GM12878 (cell line): ENCODE measurements around the gene CCDC91. TPM values are rescaled to one million over a fixed set of nuclear protein-coding genes. Genes with fewer than 3 reads are reported as not detected.

Experiments used
- ATAC-seq: fragments of 200-7000 bp; cut with Tn5 transposase; 3 replicates; pipeline ENCODE4 v1.9.1; 2020; ENCODE audit warnings: mild to moderate bottlenecking, moderate library complexity
- BruUV-seq: library from RNA; stranded (reverse); fragments of 400-500 nt; replicated peaks from 2 replicates; lab custom pipeline; 2021; lab: Mats Ljungman, UMichigan
- CTCF ChIA-PET: fragments of 300-600 bp; sonication (Branson Sonifier 250); formaldehyde crosslinking; extraction: SDS; loops from one replicate; lab custom pipeline; 2021; ENCODE audit warnings: inconsistent platforms; lab: Yijun Ruan, JAX
- POLR2A ChIA-PET: fragments of 350-600 bp; formaldehyde crosslinking; extraction: SDS; loops from one replicate; lab custom pipeline; 2021; ENCODE audit warnings: inconsistent platforms; lab: Charles Lee
- RAD21 ChIA-PET: fragments of 300-600 bp; sonication (Branson Sonifier 250); formaldehyde crosslinking; loops from one replicate; lab custom pipeline; 2023; ENCODE audit warnings: antibody characterized with exemption; ENCODE audit not compliant: unreplicated experiment; lab: Charles Lee
- SMC1A ChIA-PET: fragments of 300-600 bp; sonication (Branson Sonifier 250); formaldehyde crosslinking; loops from one replicate; lab custom pipeline; 2023; ENCODE audit not compliant: unreplicated experiment, uncharacterized antibody; lab: Charles Lee
- DNase-seq: peaks from one replicate; pipeline ENCODE4 v3.0.0-alpha.2; 2011; ENCODE audit warnings: low read depth, low spot score
- FAIRE-seq: peaks from 3 replicates; lab custom pipeline; 2011; peaks lifted over from hg19 to GRCh38; lab: Jason Lieb, UNC
- H2AFZ ChIP-seq: 2 replicates; pipeline ENCODE4 v1.6.0; 2011; ENCODE audit warnings: low read depth, low read length, control low read depth; ENCODE audit not compliant: control insufficient read depth
- H3K27ac ChIP-seq: 2 replicates; pipeline ENCODE4 v1.5.1; 2011; ENCODE audit warnings: control low read depth; ENCODE audit not compliant: control insufficient read depth, insufficient read depth
- H3K27me3 ChIP-seq, 2 experiments: replicated peaks in 1 of 2; 2 replicates each; pipeline versions ENCODE4 v1.6.0 to v1.6.1; 2011; ENCODE audit warnings: low read length in 1 of 2; ENCODE audit not compliant: control insufficient read depth in 2 of 2, insufficient read depth in 2 of 2
- H3K36me3 ChIP-seq, 2 experiments: 2 replicates each; pipeline ENCODE4 v1.5.1; 2011; ENCODE audit warnings: low read length in 1 of 2; ENCODE audit not compliant: control insufficient read depth in 2 of 2, insufficient read depth in 2 of 2
- H3K4me1 ChIP-seq: 2 replicates; pipeline ENCODE4 v1.6.1; 2011; ENCODE audit warnings: mild to moderate bottlenecking, low read length, moderate library complexity, mixed read lengths; ENCODE audit not compliant: control insufficient read depth, insufficient read depth
- H3K4me2 ChIP-seq: 2 replicates; pipeline ENCODE4 v1.6.0; 2011; ENCODE audit warnings: control low read depth; ENCODE audit not compliant: control insufficient read depth, insufficient read depth
- H3K4me3 ChIP-seq: fragments of 200-600 bp; sonication (generic); 2 replicates; pipeline ENCODE4 v1.5.1; 2016
- H3K79me2 ChIP-seq: 2 replicates; pipeline ENCODE4 v1.6.0; 2011; ENCODE audit warnings: low read length; ENCODE audit not compliant: control insufficient read depth, insufficient read depth
- H3K9ac ChIP-seq: 2 replicates; pipeline ENCODE4 v1.8.0; 2011; ENCODE audit warnings: low read length, control low read depth, mixed read lengths; ENCODE audit not compliant: control insufficient read depth, insufficient read depth
- H3K9me3 ChIP-seq: replicated peaks from 3 replicates; pipeline ENCODE4 v1.5.1; 2011; ENCODE audit warnings: mild to moderate bottlenecking, low read length; ENCODE audit not compliant: control insufficient read depth, insufficient read depth
- H4K20me1 ChIP-seq: 2 replicates; pipeline ENCODE4 v1.6.0; 2011; ENCODE audit not compliant: control insufficient read depth, insufficient read depth
- ATF7 ChIP-seq: fragments of 450-650 bp; IDR thresholded peaks from 2 replicates; pipeline ENCODE4 v1.6.1; 2016; ENCODE audit warnings: low read depth, mild to moderate bottlenecking
- BCLAF1 ChIP-seq: fragments of 450-650 bp; IDR thresholded peaks from 2 replicates; pipeline ENCODE4 v1.6.1; 2017; ENCODE audit warnings: antibody characterized with exemption, mild to moderate bottlenecking, moderate library complexity
- BMI1 ChIP-seq: fragments of 450-650 bp; IDR thresholded peaks from 2 replicates; pipeline ENCODE4 v1.6.1; 2016; ENCODE audit warnings: mild to moderate bottlenecking, moderate library complexity, borderline replicate concordance
- BRCA1 ChIP-seq: IDR thresholded peaks from 2 replicates; pipeline ENCODE4 v1.6.1; 2011; ENCODE audit warnings: low read depth, low read length, improper control_type of control experiment
- FOS ChIP-seq: IDR thresholded peaks from 3 replicates; pipeline ENCODE4 v1.6.1; 2011; ENCODE audit warnings: borderline replicate concordance; ENCODE audit not compliant: insufficient read length; ENCODE audit errors: extremely low read depth
- FOXM1 ChIP-seq: IDR thresholded peaks from 2 replicates; pipeline ENCODE4 v1.6.1; 2012; ENCODE audit warnings: low read depth, mild to moderate bottlenecking, inconsistent platforms, low read length, moderate library complexity
- HDAC2 ChIP-seq: fragments of 200-600 bp; sonication (generic); IDR thresholded peaks from 2 replicates; pipeline ENCODE4 v1.6.1; 2017
- IKZF2 ChIP-seq, 2 experiments: fragments of 450-650 bp; IDR thresholded peaks; 2 replicates each; pipeline ENCODE4 v1.6.1; 2017; ENCODE audit warnings: mild to moderate bottlenecking in 2 of 2, moderate library complexity in 2 of 2
- KLF5 ChIP-seq: fragments of 450-650 bp; IDR thresholded peaks from 2 replicates; pipeline ENCODE4 v1.6.1; 2014; ENCODE audit warnings: mild to moderate bottlenecking; ENCODE audit not compliant: partially characterized antibody
- NRF1 ChIP-seq: conservative IDR thresholded peaks from 2 replicates; pipeline ENCODE4 v1.6.1; 2011; ENCODE audit warnings: mild to moderate bottlenecking, low read depth, low read length, improper control_type of control experiment
- PAX5 ChIP-seq: IDR thresholded peaks from 2 replicates; pipeline ENCODE4 v1.6.1; 2011; ENCODE audit warnings: low read depth, low read length, borderline replicate concordance
- POLR2A ChIP-seq: IDR thresholded peaks from 2 replicates; pipeline ENCODE4 v1.6.1; 2011; ENCODE audit warnings: low read depth, mild to moderate bottlenecking, low read length
- RB1 ChIP-seq: fragments of 450-650 bp; formaldehyde crosslinking; IDR thresholded peaks from 2 replicates; pipeline ENCODE4 v1.6.1; 2017; ENCODE audit warnings: mild to moderate bottlenecking, borderline replicate concordance
- RCOR1 ChIP-seq: conservative IDR thresholded peaks from 2 replicates; pipeline ENCODE4 v1.6.1; 2012; ENCODE audit warnings: low read depth, low read length, improper control_type of control experiment
- SMAD1 ChIP-seq: fragments of 450-650 bp; IDR thresholded peaks from 2 replicates; pipeline ENCODE4 v1.6.1; 2018; ENCODE audit warnings: mild to moderate bottlenecking, low read depth; ENCODE audit not compliant: partially characterized antibody
- SREBF1 ChIP-seq: IDR thresholded peaks from 2 replicates; pipeline ENCODE4 v1.6.1; 2012; ENCODE audit warnings: mild to moderate bottlenecking, low read length
- USF2 ChIP-seq: IDR thresholded peaks from 2 replicates; pipeline ENCODE4 v1.6.1; 2011; ENCODE audit warnings: low read depth, low read length, improper control_type of control experiment, borderline replicate concordance
- ZNF274 ChIP-seq: IDR thresholded peaks from one replicate; pipeline ENCODE4 v1.8.0; 2011; ENCODE audit not compliant: insufficient read length, insufficient read depth
- ZNF622 ChIP-seq: fragments of 450-650 bp; IDR thresholded peaks from 2 replicates; pipeline ENCODE4 v1.6.1; 2017; ENCODE audit warnings: mild to moderate bottlenecking, inconsistent platforms
- WGBS: methylation state at CpG from one replicate; pipeline ENCODE4 v1.1.6; 2016; ENCODE audit warnings: low lambda C conversion rate; ENCODE audit not compliant: insufficient replicate concordance, insufficient coverage; ENCODE audit errors: missing lambda C conversion rate; 5-methylcytosine and 5-hydroxymethylcytosine counted together
- in situ Hi-C: fragments of 300-500 bp; cut with MboI; formaldehyde crosslinking; loops from 9 replicates; pipeline ENCODE4 v1.14.3; 2018; ENCODE audit warnings: mixed read lengths
- intact Hi-C: fragments of 100-400 bp; cut with micrococcal nuclease; formaldehyde crosslinking; loops from one replicate; pipeline ENCODE4 v1.14.2; 2022; ENCODE audit not compliant: unreplicated experiment
- polyA plus RNA-seq, 11 experiments: library from polyadenylated mRNA; depleted of rRNA in 4 of 11; unstranded in 6 of 11; stranded (reverse) in 5 of 11; fragments of >200 nt; fragmentation: Nextera tagmentation in 4 of 11; fragmentation: Illumina TruSeq in 1 of 11; extraction: Ambion mirVana in 4 of 11; extraction: Trizol in 1 of 11; gene quantifications; 1 replicate in 1 of 11; 2 replicates in 10 of 11; pipeline versions ENCODE4 v1.2.1 to v1.2.3, GENCODE V29; 2011 to 2016; ENCODE audit warnings: inconsistent platforms in 2 of 11, missing spikeins in 2 of 11, low read depth in 1 of 11
- total RNA-seq, 4 experiments: library from RNA; depleted of rRNA in 3 of 4; stranded (reverse); fragments of >200 nt in 3 of 4; fragmentation: Illumina TruSeq in 1 of 4; extraction: Trizol in 1 of 4; gene quantifications; 2 replicates each; pipeline versions ENCODE4 v1.2.1 to v1.2.3, GENCODE V29; 2013 to 2021

Gene CCDC91
- total and polyA plus RNA-seq, 10 of the 15 experiments (the other 5 are each of a cell fraction or from before 2014, with no cell fraction given): 6.1 to 24.9 (median 16.5) TPM

- ChIA-PET POLR2A (no interaction called here), RAD21 (no interaction called here), CTCF (interaction anchor here (1.0 to 1.3 kb wide), 2 partner anchors 35 to 107 kb away, joined by 3 read pairs; no protein-coding TSS in a partner anchor), SMC1A (interaction anchor here (0.6 to 1.0 kb wide), 2 partner anchors 9 to 10 kb away, joined by 3 to 4 read pairs; no protein-coding TSS in a partner anchor)
- no peaks in the 10 kb centered on the region for H3K79me2 ChIP-seq
- no peaks in the 10 kb centered on the region for H4K20me1 ChIP-seq
- DNase-seq: no peak
- 98% methylated on average over 3 of the region's 3 CpGs for WGBS
- H3K9ac ChIP-seq: no peak overlapping the region
- H3K4me3 ChIP-seq: no peak overlapping the region
- TF ChIP-seq RB1: no peak
- TF ChIP-seq HDAC2: no peak
- no peak for TF ChIP-seq IKZF2 (IDR thresholded peaks at IDR 0.05)
- no peak for TF ChIP-seq KLF5
- TF ChIP-seq POLR2A: no peak
- no peak for TF ChIP-seq SMAD1
- no peak for TF ChIP-seq BRCA1
- no peak for TF ChIP-seq ZNF274
- TF ChIP-seq ATF7: no peak
- no peak for TF ChIP-seq FOS
- no peak for TF ChIP-seq BMI1
- TF ChIP-seq PAX5: no peak
- TF ChIP-seq ZNF622: no peak
- TF ChIP-seq NRF1: no peak
- no peak for TF ChIP-seq RCOR1
- TF ChIP-seq FOXM1: no peak
- no peak for TF ChIP-seq BCLAF1
- TF ChIP-seq SREBF1: no peak
- TF ChIP-seq USF2: no peak
- no peak for ATAC-seq
- no peaks in the 10 kb centered on the region for H3K27me3 ChIP-seq
- FAIRE-seq: no peak
- in situ Hi-C loops (no loop called here), intact Hi-C loops (no loop called here)
- no peaks in the 10 kb centered on the region for H3K36me3 ChIP-seq
- no peak overlapping the region for H2AFZ ChIP-seq
- no peak overlapping the region for H3K27ac ChIP-seq
- H3K4me2 ChIP-seq: no peak overlapping the region
- H3K9me3 ChIP-seq: no peaks in the 10 kb centered on the region; the same call in 2 of the 3 replicates
- no peaks in the 10 kb centered on the region for H3K4me1 ChIP-seq
- no TSS peak for BruUV-seq
Observed at GRCh38 chr12:28424965-28425364, 234.7 kb downstream of the CCDC91 start.
